Measurements from ENCODE around the gene LRIG3. TPM values are rescaled to one million over a fixed set of nuclear protein-coding genes. Genes with fewer than 3 reads are reported as not detected.

Gene LRIG3
- total and polyA plus RNA-seq, 2 donors (not counting 3 experiments of a cell fraction or from before 2014, with no cell fraction given) = 55.5 to 55.7 TPM

DNA sequence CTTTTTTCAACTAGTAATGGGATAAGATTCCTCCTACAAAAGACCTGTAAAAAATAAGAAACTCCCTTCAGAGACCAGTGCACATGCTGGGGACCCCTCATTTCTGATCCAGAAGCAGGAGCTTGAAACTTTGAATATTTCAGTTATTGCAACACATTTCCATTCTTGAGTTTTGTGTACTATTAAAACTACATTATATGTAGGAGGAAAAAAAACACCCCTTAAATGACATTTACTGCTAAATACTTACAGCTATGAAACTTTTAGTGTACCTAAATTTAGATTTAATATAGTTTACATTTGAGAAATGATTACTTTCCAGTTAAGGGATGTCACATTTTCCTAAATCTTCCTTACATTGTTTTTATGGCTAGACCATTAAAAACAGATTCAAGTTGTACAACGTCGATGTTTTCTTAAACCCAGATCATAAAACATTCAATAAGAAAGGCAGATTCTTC, 4.1 kb downstream of the LRIG3 start:
- Histone ChIP-seq H3K9me3 (replicated peaks; ENCODE audit: control insufficient read depth, insufficient read depth, low read length) (no peaks in the 10 kb centered on the region), H4K20me1 (replicated peaks; ENCODE audit: control insufficient read depth, extremely low read depth, insufficient read depth, low read length) (no peaks in the 10 kb centered on the region), H3K27me3 (ENCODE audit: control insufficient read depth in 2 of 2, insufficient read depth in 2 of 2, low read length in 2 of 2) (no peaks in the 10 kb centered on the region), H3K27ac (ENCODE audit: insufficient read depth, low read depth, low read length) (peak overlapping the region; percentile 91), H3K4me1 (ENCODE audit: control insufficient read depth, extremely low read depth, insufficient read depth, low read length) (peaks cover 48% of the 10 kb centered on the region), H3K9ac (replicated peaks; ENCODE audit: extremely low read depth, insufficient read depth, low read length) (peak overlapping the region; percentile 79), H3K9me1 (replicated peaks; ENCODE audit: control insufficient read depth, extremely low read depth, insufficient read depth, low read length) (no peaks in the 10 kb centered on the region), H3K4me2 (ENCODE audit: insufficient read depth, low read length) (peak overlapping the region; percentile 100), H3K79me2 (ENCODE audit: control insufficient read depth, insufficient read depth, low read length) (peaks cover 83% of the 10 kb centered on the region), H3K36me3 (ENCODE audit: control insufficient read depth in 2 of 2, extremely low read depth in 1 of 2, insufficient read depth in 2 of 2, low read length in 2 of 2) (peaks cover 6 to 9% of the 10 kb centered on the region in 2 experiments), H3K4me3 (replicated peaks in 1 of 3; ENCODE audit: insufficient read depth in 1 of 3, low read depth in 1 of 3, low read length in 3 of 3) (peak overlapping the region; percentile 39 to 99 (median 89)), H2AFZ (ENCODE audit: low read depth, low read length) (no peak overlapping the region)
- POLR2A ChIA-PET = interaction anchor here (1.0 kb wide), 1 partner anchor 161 kb away, joined by 3 read pairs; no protein-coding TSS in a partner anchor
- dilution Hi-C loops (cut with MboI; ENCODE audit: extremely low pct_ligation_motif_present, low sequenced_read_pairs) = no loop called here
- TF ChIP-seq GATA2 (IDR thresholded peaks at IDR 0.05; ENCODE audit: insufficient read depth, insufficient read length, low read depth, low read length) = no peak
- TF ChIP-seq, protein P1, sequence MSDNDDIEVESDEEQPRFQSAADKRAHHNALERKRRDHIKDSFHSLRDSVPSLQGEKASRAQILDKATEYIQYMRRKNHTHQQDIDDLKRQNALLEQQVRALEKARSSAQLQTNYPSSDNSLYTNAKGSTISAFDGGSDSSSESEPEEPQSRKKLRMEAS (IDR thresholded peaks at IDR 0.05; ENCODE audit: insufficient read depth, insufficient read length) = no peak
- TF ChIP-seq POLR2AphosphoS5 (IDR thresholded peaks at IDR 0.05; ENCODE audit: insufficient read depth, low read depth, low read length) = no peak
- TF ChIP-seq POLR2A (IDR thresholded peaks at IDR 0.05; ENCODE audit: low read depth, low read length) = no peak
- no peak for TF ChIP-seq FOS (IDR thresholded peaks at IDR 0.05; ENCODE audit: borderline replicate concordance, insufficient read depth, low read length)
- TF ChIP-seq JUN (IDR thresholded peaks at IDR 0.05; ENCODE audit: borderline replicate concordance, insufficient read depth, insufficient read length, low read depth) = no peak
- TF ChIP-seq EZH2 (IDR thresholded peaks at IDR 0.05; ENCODE audit: borderline replicate concordance, low read depth, low read length, severe bottlenecking) = no peak
- TF ChIP-seq, protein P2, sequence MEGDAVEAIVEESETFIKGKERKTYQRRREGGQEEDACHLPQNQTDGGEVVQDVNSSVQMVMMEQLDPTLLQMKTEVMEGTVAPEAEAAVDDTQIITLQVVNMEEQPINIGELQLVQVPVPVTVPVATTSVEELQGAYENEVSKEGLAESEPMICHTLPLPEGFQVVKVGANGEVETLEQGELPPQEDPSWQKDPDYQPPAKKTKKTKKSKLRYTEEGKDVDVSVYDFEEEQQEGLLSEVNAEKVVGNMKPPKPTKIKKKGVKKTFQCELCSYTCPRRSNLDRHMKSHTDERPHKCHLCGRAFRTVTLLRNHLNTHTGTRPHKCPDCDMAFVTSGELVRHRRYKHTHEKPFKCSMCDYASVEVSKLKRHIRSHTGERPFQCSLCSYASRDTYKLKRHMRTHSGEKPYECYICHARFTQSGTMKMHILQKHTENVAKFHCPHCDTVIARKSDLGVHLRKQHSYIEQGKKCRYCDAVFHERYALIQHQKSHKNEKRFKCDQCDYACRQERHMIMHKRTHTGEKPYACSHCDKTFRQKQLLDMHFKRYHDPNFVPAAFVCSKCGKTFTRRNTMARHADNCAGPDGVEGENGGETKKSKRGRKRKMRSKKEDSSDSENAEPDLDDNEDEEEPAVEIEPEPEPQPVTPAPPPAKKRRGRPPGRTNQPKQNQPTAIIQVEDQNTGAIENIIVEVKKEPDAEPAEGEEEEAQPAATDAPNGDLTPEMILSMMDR (IDR thresholded peaks at IDR 0.05; ENCODE audit: extremely low read depth in 1 of 2, insufficient read depth in 1 of 2, low read depth in 1 of 2, low read length in 2 of 2) = no peak
- no peak for TF ChIP-seq MYC (IDR thresholded peaks at IDR 0.05; ENCODE audit: low read depth, low read length)
- intact Hi-C loops (cut with micrococcal nuclease) = loop anchor here (1.0 kb wide), 1 partner anchor 376 kb away; no protein-coding TSS in a partner anchor
- CTCF ChIA-PET = interaction anchor here (1.0 to 2.3 kb wide), 11 partner anchors 9 to 376 kb away, joined by 3 to 24 read pairs (median 6); no protein-coding TSS in a partner anchor
- no peak for FAIRE-seq
- no peak for DNase-seq (ENCODE audit: low read depth, low spot score)
- no TSS peak for BruUV-seq (replicated peaks)

All from endothelial cell of umbilical vein (primary cell).